Panc1 (cell line): ENCODE measurements around the gene KPNA4. TPM values are rescaled to one million over a fixed set of nuclear protein-coding genes. Genes with fewer than 3 reads are reported as not detected.

Experiments
- ATAC-seq: fragments of 200-7000 bp; cut with Tn5 transposase; 2 replicates; pipeline ENCODE4 v1.9.1; 2020; ENCODE audit warnings: mild to moderate bottlenecking, moderate library complexity
- BruUV-seq: library from RNA; stranded (reverse); fragments of 400-500 nt; replicated peaks from 2 replicates; lab custom pipeline; 2021; lab: Mats Ljungman, UMichigan
- CTCF ChIA-PET: fragments of 300-600 bp; sonication (Branson Sonifier 250); formaldehyde crosslinking; loops from one replicate; lab custom pipeline; 2022; ENCODE audit warnings: antibody characterized with exemption; lab: Charles Lee
- POLR2A ChIA-PET: fragments of 300-600 bp; sonication (Branson Sonifier 250); formaldehyde crosslinking; loops from one replicate; lab custom pipeline; 2022; ENCODE audit warnings: antibody characterized with exemption; lab: Charles Lee
- DNase-seq: peaks from one replicate; pipeline ENCODE4 v3.0.0-alpha.2; 2010; ENCODE audit warnings: low read depth, low spot score
- H3K27ac ChIP-seq: 2 replicates; pipeline ENCODE4 v1.5.1; 2011; ENCODE audit warnings: mild to moderate bottlenecking, low read length, inconsistent platforms
- H3K27me3 ChIP-seq: fragments of 200-500 bp; sonication (Bioruptor generic); 2 replicates; pipeline ENCODE4 v1.6.0; 2014; ENCODE audit warnings: low read length, inconsistent platforms; ENCODE audit not compliant: control insufficient read depth, insufficient read depth
- H3K36me3 ChIP-seq: fragments of 200-500 bp; sonication (Bioruptor generic); 2 replicates; pipeline ENCODE4 v1.5.1; 2014; ENCODE audit warnings: inconsistent platforms, mild to moderate bottlenecking, low read length, moderate library complexity; ENCODE audit not compliant: control insufficient read depth, insufficient read depth
- H3K4me1 ChIP-seq: 2 replicates; pipeline ENCODE4 v1.5.1; 2011; ENCODE audit warnings: inconsistent platforms, mild to moderate bottlenecking, low read length, moderate library complexity; ENCODE audit not compliant: control insufficient read depth, insufficient read depth
- H3K4me3 ChIP-seq, 2 experiments: 2 replicates each; pipeline ENCODE4 v1.5.1; 2011 to 2012; ENCODE audit warnings: low read depth in 2 of 2, low read length in 2 of 2, mild to moderate bottlenecking in 2 of 2, inconsistent platforms in 1 of 2, moderate library complexity in 1 of 2
- H3K9me3 ChIP-seq: fragments of 200-500 bp; sonication (Bioruptor generic); 2 replicates; pipeline ENCODE4 v1.5.1; 2014; ENCODE audit warnings: low read depth, mild to moderate bottlenecking, inconsistent platforms, low read length, moderate library complexity; ENCODE audit not compliant: control insufficient read depth, insufficient read depth
- POLR2AphosphoS5 ChIP-seq: IDR thresholded peaks from 2 replicates; pipeline ENCODE4 v1.6.1; 2012; ENCODE audit warnings: mild to moderate bottlenecking, low read depth, low read length, moderate library complexity
- SIN3A ChIP-seq: IDR thresholded peaks from 2 replicates; pipeline ENCODE4 v1.6.1; 2012; ENCODE audit warnings: low read depth, mild to moderate bottlenecking, low read length, moderate library complexity, borderline replicate concordance; ENCODE audit not compliant: insufficient read depth
- TCF7L2 ChIP-seq: IDR thresholded peaks from 2 replicates; pipeline ENCODE4 v1.6.1; 2011; ENCODE audit warnings: mild to moderate bottlenecking, low read depth, low read length, inconsistent platforms
- in situ Hi-C: cut with HindIII; loops from 2 replicates; pipeline ENCODE4 v1.10.0; 2016; ENCODE audit warnings: low sequenced_read_pairs, low pct_unique_long_range_greater_than_20kb
- intact Hi-C: fragments of 100-400 bp; cut with micrococcal nuclease; formaldehyde crosslinking; loops from one replicate; pipeline ENCODE4 v1.10.0; 2022; ENCODE audit not compliant: unreplicated experiment
- total RNA-seq: library from RNA; stranded (reverse); gene quantifications from one replicate; pipeline ENCODE4 v1.2.1, GENCODE V29; 2021; ENCODE audit not compliant: unreplicated experiment
- TF ChIP-seq, protein P1 (sequence below), 2 experiments: IDR thresholded peaks; 2 replicates each; pipeline ENCODE4 v1.6.1; 2011 to 2012; ENCODE audit warnings: low read depth in 2 of 2, control low read depth in 1 of 2, low read length in 1 of 2, mild to moderate bottlenecking in 1 of 2, moderate library complexity in 1 of 2; ENCODE audit not compliant: insufficient read depth in 1 of 2
- TF ChIP-seq, protein P2 (sequence below): fragments of 450-650 bp; IDR thresholded peaks from 2 replicates; pipeline ENCODE4 v1.5.1; 2017; ENCODE audit warnings: mild to moderate bottlenecking

The KPNA4 gene
- total RNA-seq, 1 experiment from 2014 or later, result 84.4 TPM

DNA sequence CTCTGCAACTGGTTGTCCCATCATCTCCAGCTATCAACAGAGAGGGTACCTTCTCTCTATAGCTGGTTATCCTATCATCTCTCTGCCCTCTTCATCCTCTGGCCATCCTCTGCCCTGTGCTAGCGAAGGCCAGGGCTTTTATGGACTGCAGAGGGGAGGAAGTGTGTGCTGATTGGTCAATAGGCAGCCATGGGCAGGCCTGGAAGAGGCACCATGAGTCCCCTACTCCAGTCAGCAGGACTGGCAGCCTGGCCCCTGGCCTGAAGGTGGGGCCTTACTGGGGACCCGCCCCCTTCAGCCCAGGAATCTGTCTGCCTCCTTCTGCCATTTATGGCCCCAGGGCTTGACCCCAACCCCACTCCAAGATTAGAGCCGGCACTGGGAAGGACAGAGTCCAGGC lies 105.3 kb downstream of the KPNA4 start:
- H3K4me3 ChIP-seq, result no peak overlapping the region
- H3K36me3 ChIP-seq, result no peaks in the 10 kb centered on the region
- DNase-seq, result no peak
- ATAC-seq, result peak; percentile 34; the same call in 1 of the 2 replicates
- POLR2A ChIA-PET, result no interaction called here
- BruUV-seq, result no TSS peak
- no peaks in the 10 kb centered on the region for H3K4me1 ChIP-seq
- H3K27ac ChIP-seq, result no peak overlapping the region
- H3K27me3 ChIP-seq, result peaks cover 3% of the 10 kb centered on the region; the same call in 1 of the 2 replicates
- intact Hi-C loops, result no loop called here
- TF ChIP-seq POLR2AphosphoS5 (no peak), SIN3A (no peak), TCF7L2 (no peak)
- TF ChIP-seq, protein P1, sequence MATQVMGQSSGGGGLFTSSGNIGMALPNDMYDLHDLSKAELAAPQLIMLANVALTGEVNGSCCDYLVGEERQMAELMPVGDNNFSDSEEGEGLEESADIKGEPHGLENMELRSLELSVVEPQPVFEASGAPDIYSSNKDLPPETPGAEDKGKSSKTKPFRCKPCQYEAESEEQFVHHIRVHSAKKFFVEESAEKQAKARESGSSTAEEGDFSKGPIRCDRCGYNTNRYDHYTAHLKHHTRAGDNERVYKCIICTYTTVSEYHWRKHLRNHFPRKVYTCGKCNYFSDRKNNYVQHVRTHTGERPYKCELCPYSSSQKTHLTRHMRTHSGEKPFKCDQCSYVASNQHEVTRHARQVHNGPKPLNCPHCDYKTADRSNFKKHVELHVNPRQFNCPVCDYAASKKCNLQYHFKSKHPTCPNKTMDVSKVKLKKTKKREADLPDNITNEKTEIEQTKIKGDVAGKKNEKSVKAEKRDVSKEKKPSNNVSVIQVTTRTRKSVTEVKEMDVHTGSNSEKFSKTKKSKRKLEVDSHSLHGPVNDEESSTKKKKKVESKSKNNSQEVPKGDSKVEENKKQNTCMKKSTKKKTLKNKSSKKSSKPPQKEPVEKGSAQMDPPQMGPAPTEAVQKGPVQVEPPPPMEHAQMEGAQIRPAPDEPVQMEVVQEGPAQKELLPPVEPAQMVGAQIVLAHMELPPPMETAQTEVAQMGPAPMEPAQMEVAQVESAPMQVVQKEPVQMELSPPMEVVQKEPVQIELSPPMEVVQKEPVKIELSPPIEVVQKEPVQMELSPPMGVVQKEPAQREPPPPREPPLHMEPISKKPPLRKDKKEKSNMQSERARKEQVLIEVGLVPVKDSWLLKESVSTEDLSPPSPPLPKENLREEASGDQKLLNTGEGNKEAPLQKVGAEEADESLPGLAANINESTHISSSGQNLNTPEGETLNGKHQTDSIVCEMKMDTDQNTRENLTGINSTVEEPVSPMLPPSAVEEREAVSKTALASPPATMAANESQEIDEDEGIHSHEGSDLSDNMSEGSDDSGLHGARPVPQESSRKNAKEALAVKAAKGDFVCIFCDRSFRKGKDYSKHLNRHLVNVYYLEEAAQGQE (IDR thresholded peaks at IDR 0.05; ENCODE audit: insufficient read depth in 1 of 2, low read depth in 2 of 2, low read length in 1 of 2), result no peak
- TF ChIP-seq, protein P2, sequence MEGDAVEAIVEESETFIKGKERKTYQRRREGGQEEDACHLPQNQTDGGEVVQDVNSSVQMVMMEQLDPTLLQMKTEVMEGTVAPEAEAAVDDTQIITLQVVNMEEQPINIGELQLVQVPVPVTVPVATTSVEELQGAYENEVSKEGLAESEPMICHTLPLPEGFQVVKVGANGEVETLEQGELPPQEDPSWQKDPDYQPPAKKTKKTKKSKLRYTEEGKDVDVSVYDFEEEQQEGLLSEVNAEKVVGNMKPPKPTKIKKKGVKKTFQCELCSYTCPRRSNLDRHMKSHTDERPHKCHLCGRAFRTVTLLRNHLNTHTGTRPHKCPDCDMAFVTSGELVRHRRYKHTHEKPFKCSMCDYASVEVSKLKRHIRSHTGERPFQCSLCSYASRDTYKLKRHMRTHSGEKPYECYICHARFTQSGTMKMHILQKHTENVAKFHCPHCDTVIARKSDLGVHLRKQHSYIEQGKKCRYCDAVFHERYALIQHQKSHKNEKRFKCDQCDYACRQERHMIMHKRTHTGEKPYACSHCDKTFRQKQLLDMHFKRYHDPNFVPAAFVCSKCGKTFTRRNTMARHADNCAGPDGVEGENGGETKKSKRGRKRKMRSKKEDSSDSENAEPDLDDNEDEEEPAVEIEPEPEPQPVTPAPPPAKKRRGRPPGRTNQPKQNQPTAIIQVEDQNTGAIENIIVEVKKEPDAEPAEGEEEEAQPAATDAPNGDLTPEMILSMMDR, result no peak
- in situ Hi-C loops, result no loop called here
- no peaks in the 10 kb centered on the region for H3K9me3 ChIP-seq
- CTCF ChIA-PET, result no interaction called here

DNA sequence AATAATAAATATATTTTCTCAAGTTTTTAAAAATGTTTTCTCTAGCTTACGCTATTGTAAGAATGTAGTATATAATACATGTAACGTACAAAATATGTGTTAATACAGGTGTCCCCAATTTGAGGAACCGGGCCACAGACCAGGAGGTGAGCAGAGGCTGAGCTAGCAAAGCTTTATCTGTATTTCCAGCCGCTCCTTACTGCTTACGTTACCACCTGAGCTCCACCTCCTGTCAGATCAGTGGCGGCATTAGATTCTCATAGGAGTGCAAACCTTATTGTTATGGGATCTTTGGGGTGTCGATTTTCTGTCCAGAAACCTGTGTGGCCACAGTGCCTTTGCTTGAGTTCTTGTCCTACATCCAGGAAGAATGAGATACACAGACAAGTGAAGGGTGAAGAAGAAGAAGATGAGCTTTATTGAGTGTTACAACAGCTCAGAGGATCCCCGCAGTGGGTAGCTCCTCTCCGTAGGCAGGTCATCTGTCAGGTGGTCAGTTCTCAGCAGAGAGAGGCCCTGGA lies 105.9 kb downstream of the KPNA4 start:
- Histone ChIP-seq H3K4me1 (no peaks in the 10 kb centered on the region), H3K36me3 (no peaks in the 10 kb centered on the region), H3K27ac (no peak overlapping the region), H3K27me3 (peaks cover 2% of the 10 kb centered on the region; the same call in 1 of the 2 replicates), H3K9me3 (no peaks in the 10 kb centered on the region), H3K4me3 (no peak overlapping the region)
- ChIA-PET CTCF (no interaction called here), POLR2A (no interaction called here)
- DNase-seq (no peak), ATAC-seq (peak; percentile 43)
- no peak for TF ChIP-seq POLR2AphosphoS5
- TF ChIP-seq, protein P2, result no peak
- TF ChIP-seq SIN3A, result no peak
- no peak for TF ChIP-seq TCF7L2
- TF ChIP-seq, protein P1 (IDR thresholded peaks at IDR 0.05; ENCODE audit: insufficient read depth in 1 of 2, low read depth in 2 of 2, low read length in 1 of 2), result no peak
- intact Hi-C loops, result no loop called here
- BruUV-seq, result no TSS peak
- in situ Hi-C loops, result no loop called here
